ENCODE results near the gene NUCKS1. TPM values are rescaled to one million over a fixed set of nuclear protein-coding genes. Genes with fewer than 3 reads are reported as not detected.
A peak's percentile ranks its signal among the peaks of the same experiment; 100 is the strongest.

Gene NUCKS1
- total and polyA plus RNA-seq, 2 of the 13 experiments (the other 11 are each of a cell fraction or from before 2014, with no cell fraction given): 35.5 to 117 TPM

DNA sequence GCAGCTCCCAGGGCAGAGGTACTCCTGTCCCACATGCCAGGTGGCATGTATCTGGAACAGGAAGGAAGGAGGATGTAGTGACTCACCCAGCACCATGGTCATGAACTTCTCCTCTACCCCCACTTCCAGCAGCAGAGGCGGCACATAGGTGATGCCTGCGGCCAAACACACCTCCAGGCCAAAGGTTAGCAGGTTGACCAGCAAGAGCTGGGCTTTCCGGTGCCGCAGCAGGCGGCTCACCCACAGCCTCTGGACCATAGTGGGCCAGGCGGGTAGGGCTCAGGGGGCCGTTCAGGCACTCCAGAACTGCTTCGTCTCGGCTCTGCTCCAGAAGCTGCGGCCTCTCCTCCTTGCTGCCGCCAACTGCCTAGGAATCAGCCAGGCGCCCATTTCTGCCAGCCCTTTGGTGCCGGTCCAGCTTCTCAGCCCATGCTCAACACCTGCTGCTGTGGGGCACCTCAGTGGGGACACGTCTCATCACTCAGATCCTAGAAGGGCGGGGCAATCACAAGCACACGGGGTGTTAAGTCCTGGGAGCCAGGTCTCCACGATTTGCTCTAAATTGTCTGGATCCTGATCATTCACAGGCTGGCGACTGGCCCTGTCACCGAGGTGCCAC is 85.5 kb downstream of the NUCKS1 start (continued):
- TF ChIP-seq JARID2 (CRISPR knock-in tag; IDR thresholded peaks at IDR 0.05; ENCODE audit: insufficient replicate concordance) (no peak), HCFC1 (IDR thresholded peaks at IDR 0.05; ENCODE audit: low read depth, low read length) (no peak), BCLAF1 (IDR thresholded peaks at IDR 0.05) (no peak), ZNF17 (CRISPR knock-in tag; IDR thresholded peaks at IDR 0.05) (no peak), CSRNP1 (CRISPR knock-in tag; IDR thresholded peaks at IDR 0.05) (no peak), EED (CRISPR knock-in tag; IDR thresholded peaks at IDR 0.05) (no peak), TRIM22 (IDR thresholded peaks at IDR 0.05) (no peak), ZNF362 (CRISPR knock-in tag; IDR thresholded peaks at IDR 0.05; ENCODE audit: borderline replicate concordance) (no peak), JUND (CRISPR knock-in tag; IDR thresholded peaks at IDR 0.05) (no peak), MIER3 (CRISPR knock-in tag; IDR thresholded peaks at IDR 0.05; ENCODE audit: borderline replicate concordance) (0 out of 2 replicates have a peak, but pooled peaks have one; percentile 28), CAMTA2 (CRISPR knock-in tag; IDR thresholded peaks at IDR 0.05; ENCODE audit: borderline replicate concordance) (no peak), ZSCAN9 (CRISPR knock-in tag; IDR thresholded peaks at IDR 0.05; ENCODE audit: borderline replicate concordance) (no peak), ZNF33B (CRISPR knock-in tag; IDR thresholded peaks at IDR 0.05) (no peak), SUZ12 (IDR thresholded peaks at IDR 0.05; ENCODE audit: low read depth, low read length) (no peak)
- TF ChIP-seq, protein P1, sequence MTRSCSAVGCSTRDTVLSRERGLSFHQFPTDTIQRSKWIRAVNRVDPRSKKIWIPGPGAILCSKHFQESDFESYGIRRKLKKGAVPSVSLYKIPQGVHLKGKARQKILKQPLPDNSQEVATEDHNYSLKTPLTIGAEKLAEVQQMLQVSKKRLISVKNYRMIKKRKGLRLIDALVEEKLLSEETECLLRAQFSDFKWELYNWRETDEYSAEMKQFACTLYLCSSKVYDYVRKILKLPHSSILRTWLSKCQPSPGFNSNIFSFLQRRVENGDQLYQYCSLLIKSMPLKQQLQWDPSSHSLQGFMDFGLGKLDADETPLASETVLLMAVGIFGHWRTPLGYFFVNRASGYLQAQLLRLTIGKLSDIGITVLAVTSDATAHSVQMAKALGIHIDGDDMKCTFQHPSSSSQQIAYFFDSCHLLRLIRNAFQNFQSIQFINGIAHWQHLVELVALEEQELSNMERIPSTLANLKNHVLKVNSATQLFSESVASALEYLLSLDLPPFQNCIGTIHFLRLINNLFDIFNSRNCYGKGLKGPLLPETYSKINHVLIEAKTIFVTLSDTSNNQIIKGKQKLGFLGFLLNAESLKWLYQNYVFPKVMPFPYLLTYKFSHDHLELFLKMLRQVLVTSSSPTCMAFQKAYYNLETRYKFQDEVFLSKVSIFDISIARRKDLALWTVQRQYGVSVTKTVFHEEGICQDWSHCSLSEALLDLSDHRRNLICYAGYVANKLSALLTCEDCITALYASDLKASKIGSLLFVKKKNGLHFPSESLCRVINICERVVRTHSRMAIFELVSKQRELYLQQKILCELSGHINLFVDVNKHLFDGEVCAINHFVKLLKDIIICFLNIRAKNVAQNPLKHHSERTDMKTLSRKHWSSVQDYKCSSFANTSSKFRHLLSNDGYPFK (CRISPR knock-in tag; IDR thresholded peaks at IDR 0.05; ENCODE audit: borderline replicate concordance): no peak
- TF ChIP-seq, protein P2, sequence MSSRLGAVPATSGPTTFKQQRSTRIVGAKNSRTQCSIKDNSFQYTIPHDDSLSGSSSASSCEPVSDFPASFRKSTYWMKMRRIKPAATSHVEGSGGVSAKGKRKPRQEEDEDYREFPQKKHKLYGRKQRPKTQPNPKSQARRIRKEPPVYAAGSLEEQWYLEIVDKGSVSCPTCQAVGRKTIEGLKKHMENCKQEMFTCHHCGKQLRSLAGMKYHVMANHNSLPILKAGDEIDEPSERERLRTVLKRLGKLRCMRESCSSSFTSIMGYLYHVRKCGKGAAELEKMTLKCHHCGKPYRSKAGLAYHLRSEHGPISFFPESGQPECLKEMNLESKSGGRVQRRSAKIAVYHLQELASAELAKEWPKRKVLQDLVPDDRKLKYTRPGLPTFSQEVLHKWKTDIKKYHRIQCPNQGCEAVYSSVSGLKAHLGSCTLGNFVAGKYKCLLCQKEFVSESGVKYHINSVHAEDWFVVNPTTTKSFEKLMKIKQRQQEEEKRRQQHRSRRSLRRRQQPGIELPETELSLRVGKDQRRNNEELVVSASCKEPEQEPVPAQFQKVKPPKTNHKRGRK (CRISPR knock-in tag; IDR thresholded peaks at IDR 0.05): no peak

All from HepG2 (cell line).